Measurements from ENCODE around the gene ARL2BP.
"Not testable (repeated sequence)": the region's sequence is repeated elsewhere in the genome, so short reads cannot be mapped to it uniquely, and the experiment has no call there.

Gene ARL2BP

GRCh38 chr16:57244767-57245471 is at the start of gene ARL2BP:
ARL2BP (plus strand) TSS chr16:57245259; CDS start chr16:57245368, 109 bp downstream.
- peak; percentile 77 for DNase-seq

DNA sequence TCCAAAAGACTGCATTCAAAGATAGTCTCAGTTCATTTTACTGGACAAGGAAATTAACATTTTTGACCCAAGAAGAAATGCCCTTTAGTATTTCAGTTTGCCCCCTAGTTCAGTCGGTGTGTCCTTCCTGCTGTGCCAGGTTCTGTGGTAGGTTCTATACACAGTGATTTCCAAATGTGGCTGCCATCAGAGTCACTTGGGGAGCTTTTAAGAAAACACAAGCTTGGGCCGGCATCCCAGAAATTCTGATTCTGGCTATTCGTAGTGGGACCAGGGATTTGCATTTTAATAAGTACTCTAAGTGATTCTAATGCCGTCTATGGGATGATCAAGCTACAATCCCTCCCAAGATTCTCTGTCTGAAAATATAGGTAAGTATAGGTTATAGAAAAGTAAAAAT is 48.8 kb upstream of the ARL2BP start:
- DNase-seq = no peak

GRCh38 chr16:57196753-57197152 is 48.3 kb upstream of the ARL2BP start:
- DNase-seq = no peak

DNA sequence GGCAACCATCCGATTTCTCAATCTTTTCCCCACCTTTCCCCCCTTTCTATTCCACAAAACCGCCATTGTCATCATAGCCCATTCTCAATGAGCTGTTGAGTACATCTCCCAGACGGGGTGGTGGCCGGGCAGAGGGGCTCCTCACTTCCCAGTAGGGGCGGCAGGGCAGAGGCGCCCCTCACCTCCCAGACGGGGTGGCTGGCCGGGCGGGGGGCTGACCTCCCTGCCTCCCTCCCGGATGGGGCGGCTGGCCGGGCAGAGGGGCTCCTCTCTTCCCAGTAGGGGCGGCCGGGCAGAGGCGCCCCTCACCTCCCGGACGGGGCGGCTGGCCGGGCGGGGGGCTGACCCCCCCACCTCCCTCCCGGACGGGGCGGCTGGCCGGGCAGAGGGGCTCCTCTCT is 44.7 kb upstream of the ARL2BP start:
- not testable (repeated sequence) for DNase-seq

- not testable (repeated sequence) for DNase-seq
Observed at GRCh38 chr16:57200926-57201325, 44.1 kb upstream of the ARL2BP start.

DNA sequence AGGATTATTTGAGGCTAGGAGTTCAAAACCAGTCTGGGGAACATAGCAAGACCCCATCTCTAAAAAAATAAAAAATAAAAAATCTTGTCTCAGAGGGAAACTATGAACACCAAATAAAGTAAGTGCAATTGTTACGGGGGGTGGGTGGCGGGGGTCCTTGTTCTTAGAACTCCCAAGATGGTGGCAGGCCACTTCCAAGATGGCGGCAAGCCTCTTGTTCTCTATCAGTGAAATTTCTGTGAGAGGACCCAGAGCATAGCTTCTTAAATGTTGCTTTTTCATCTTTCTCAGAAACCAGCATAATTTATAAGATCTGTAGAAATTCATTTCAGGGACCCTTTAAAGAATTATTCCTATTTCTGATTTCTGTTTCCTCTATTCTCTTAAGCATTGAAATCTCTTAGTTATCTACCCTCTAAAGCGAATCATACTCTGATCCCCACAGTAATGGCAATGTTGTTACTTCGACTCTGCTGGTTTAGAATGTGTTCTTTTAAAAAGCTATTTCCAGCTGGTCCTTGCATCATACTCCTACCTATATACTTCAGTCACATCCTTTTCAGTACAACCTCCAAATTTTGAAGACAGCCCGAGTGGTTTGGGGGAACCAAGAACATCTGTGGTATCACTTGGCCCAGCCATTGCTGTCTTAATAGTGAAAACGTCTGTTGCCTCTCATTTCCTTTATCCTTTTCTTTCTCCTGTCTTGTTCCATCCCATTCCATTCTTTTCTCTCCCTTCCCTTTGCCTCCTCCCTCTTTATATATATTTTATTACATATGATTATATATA is 42.8 kb upstream of the ARL2BP start:
- DNase-seq = no peak

GRCh38 chr16:57203451-57203850 is 41.6 kb upstream of the ARL2BP start:
- DNase-seq = no peak

DNA sequence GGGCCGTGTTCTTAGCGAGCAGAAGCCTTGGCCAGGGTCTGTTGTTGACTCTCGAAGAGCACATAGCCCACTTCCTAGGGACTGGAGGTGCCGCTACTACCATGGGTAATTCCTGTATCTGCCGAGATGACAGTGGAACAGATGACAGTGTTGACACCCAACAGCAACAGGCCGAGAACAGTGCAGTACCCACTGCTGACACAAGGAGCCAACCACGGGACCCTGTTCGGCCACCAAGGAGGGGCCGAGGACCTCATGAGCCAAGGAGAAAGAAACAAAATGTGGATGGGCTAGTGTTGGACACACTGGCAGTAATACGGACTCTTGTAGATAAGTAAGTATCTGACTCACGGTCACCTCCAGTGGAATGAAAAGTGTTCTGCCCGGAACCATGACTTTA is 40.4 kb upstream of the ARL2BP start:
- DNase-seq = no peak

DNA sequence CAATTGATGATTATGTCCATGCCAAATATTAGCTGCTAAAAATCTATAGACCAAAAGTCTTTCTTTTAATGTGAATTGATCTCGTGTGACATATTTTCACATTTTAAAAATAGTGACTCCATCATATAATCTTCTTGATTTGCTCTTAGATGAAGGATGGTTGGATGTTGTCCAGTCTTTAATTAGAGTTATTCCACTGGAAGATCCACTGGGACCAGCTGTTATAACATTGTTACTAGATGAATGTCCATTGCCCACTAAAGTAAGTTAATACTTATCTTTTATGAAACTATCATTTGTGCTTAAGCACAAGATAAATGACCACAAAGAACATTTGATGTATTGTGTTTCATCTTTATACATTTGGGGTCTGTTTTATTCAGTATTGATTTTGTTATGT is 36.1 kb upstream of the ARL2BP start:
- no peak for DNase-seq

DNA sequence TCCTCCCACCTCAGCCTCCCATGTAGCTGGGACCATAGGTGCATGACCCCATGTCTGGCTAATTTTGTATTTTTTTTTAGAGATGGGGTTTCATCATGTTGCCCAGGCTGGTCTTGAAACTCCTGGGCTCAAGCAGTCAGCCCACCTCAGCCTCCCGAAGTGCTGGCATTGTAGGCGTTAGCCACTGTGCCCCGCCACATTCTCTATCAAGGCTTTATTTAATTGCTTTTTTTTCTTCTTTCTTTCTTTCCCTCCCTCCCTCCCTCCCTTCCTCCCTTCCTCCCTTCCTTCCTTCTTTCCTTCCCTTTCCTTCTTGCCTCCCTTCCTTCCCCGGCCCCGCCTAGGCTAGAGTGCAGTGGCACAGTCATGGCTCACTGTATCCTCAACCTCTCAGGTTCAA is 35.3 kb upstream of the ARL2BP start:
- no peak for DNase-seq

GRCh38 chr16:57213462-57213861 is 31.6 kb upstream of the ARL2BP start:
- DNase-seq = no peak

DNA sequence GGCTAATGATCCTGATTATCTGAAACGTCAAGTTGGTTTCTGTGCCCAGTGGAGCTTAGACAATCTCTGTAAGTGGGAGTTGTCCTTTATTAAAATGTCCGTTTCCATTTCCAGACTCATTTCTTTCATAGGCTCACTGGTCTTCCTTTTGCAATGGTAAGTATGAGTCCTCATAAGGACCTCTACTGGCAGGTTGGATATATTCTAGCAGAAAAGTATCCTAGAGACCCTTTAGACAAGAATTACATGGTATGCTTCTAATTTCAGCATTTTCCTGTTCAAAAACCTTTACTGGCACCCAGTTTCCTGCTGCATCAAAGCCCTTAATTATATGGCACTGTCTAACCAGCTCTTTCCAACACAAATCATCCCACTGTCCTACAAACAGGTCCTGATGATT is 28.1 kb upstream of the ARL2BP start:
- DNase-seq = no peak

DNA sequence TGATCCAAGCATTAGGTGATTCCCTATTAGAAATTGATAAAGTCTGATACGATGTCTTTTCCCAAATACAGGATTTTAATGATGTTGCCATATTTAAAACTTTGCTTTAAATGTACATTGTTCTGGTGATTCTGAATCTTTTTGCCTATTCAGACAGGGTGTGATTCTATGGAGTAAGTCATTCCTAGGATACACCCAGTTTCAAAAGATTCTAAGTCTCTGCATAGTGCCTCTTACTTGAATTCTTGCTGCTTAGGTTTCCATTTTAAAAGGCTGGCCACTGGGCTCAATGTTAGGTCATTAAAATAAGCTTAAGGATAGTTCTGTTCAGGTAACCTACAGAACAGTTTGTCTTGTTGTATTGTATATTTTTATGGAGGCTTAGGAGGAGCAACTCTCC is 22.0 kb upstream of the ARL2BP start:
- no peak for DNase-seq

DNA sequence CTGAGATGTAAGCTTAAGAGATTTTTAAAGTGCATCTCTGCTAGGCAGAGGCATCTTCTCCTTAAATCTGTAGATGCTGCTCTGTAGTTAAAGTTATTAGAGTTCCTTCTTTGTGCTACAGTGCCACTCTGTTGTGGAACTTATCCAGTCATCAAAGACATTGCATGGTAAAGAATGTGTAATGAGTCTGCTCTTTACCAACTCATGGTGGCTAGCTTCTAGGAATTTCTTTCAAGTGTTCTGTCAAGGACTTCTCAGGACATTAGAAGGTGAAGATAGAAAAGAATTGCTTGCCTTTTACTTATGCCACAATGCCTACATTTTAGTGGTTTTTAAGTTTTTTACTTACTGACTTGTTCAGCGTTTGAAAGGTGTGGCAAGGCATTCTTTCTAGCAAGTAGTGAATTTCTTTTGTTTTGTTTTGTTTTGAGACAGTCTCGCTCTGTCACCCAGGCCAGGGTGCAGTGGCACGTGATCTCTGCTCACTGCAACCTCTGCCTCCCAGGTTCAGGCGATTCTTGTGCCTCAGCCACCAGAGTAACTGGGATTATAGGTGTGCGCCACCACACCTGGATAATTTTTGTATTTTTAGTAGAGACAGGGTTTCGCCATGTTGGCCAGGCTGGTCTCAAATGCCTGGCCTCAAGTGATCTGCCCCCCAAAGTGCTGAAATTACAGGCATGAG is 20.3 kb upstream of the ARL2BP start:
- DNase-seq = no peak

DNA sequence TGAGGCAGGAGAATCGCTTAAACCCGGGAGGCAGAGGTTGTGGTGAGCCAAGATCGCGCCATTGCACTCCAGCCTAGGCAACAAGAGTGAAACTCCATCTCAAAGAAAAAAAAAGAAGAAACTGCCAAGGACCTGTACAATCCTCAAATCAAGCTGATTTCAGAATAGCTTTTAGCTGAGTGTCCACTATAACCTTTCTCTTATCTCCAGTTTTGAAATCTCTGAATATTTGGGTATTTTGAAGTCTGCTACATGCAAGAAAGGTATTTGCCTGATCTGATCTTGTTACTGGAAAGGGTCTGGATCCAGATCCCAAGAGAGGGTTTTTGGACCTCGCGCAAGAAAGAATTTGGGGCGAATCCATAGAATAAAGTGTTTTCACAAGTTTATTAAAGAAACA is 19.1 kb upstream of the ARL2BP start:
- DNase-seq = no peak

- DNase-seq = no peak
Observed at GRCh38 chr16:57226701-57227621, 18.1 kb upstream of the ARL2BP start.

DNA sequence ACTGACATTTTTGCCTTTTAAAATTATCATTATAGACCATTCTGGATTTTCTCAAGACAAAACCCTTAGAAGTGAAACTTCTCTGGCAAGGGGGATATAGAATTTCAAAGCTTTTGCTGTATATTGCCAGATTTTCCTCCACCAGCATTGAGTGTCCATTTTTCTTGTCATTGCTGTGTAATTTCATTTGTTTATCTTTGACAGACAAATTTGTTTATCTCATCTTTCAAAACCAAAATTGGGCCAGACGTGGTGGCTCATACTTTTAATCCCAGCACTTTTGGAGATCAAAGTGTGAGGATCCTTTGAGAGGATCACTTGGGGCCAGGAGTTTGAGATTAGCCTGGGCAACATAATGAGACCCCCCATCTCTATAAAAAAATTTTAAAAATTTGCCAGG is 16.0 kb upstream of the ARL2BP start:
- DNase-seq = no peak

DNA sequence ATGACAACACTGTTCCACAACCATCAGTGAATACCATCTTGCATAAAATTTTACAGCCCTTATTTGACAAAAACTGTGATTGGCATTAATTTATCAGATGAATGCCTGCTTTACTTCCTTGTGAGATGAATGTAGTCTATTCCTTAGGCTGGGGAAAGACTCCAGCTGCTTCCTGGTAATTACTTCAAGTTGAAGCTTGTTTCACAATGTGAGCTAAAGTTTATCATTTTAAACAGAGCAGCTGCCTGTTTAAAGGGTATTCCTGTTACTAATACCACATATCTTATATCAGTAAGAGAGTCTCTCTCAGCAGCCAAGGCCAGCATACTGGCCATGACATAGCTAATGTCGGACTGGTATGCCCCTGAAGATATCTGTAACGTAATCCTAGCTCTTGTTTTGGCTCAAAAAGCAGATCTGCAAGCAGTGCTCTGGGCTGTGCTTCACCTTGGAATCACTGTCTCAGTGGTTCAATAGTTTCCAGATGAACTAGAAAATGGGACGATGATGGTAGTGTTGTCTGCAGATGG is 13.2 kb upstream of the ARL2BP start:
- no peak for DNase-seq

DNA sequence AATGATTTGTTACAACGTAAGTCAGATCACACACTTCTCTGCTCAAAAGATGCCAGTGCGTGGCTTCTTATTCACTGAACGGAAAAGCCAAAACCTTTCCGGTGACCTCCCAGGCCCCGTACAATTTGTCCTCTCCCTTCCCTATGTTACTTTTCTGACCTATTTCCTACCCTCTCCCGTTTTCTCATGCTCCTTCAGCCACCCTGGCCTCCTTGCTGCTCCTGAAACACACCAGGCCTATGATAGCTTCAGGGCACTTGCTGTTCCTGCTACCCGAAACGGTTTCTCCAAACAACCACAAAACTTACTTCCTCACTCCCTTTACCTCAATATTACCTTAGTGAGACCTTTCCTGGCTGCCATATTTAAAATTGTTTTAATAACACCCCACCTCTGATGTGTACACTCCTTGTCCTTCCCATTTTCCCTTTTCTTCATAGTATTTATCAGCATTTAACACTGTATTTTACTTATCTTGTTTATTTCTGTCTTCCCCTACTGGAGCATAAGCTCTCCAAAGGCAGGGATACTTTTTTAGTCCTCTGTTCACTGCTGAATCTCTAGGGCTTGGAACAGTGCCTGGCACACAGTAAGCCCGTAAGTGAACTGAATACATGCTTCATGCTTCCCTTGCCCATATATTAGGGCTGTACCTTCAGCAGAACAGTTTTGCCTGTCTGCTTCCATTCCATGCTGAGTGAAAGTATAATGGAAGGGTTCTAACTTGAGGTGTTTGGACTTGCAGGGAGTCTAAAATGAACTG is 10.9 kb upstream of the ARL2BP start:
- no peak for DNase-seq

GRCh38 chr16:57234707-57235092 is 10.4 kb upstream of the ARL2BP start:
- DNase-seq = no peak

DNA sequence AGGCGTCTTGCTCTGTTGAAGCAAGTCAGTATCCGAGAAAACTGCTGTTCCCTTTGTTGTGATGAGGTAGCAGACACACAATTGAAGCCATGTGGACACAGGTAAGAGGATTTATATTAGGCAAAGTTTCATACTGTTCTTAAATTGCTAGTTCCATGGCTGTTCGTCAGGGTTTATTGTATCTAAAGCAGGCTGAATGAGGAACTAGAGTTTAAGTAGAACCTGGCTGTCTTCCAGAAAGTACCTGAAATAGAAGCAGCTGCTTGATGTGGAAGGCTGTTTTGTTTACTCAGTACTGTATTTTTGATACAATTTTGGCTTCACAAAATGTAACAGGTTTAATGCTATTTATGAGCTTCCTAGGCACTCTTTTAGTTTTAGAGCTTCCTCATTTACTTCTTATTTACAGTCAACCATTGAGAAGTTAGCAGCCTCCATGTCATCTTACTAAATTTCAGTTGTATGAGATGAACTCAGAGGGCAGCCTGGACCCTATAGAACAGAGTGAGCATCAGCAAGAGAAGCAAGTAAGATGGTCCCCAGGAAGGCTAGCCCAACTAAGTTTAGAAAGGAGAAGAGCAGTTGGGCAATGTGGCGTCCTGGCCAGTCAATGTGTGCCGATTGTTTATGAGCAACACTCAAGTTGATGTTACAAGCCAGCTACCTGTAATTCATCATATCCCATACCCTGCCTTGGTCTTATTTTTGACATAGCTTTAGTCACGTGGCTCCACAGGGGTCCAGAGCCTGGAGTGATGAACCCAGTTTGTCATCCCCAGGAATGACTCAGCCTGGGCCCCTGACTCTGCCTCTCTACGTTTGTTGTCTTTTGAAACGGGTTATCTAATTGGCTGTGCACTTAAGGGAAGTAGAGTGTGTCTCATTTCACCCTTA is 9.7 kb upstream of the ARL2BP start:
- peak; percentile 90 for DNase-seq
